ENCODE measurements around the gene LHPP.

The LHPP gene

GRCh38 chr10:124625831-124626238, 164.2 kb downstream of the LHPP start:
- H3K79me2 ChIP-seq (ENCODE audit: control insufficient read depth, low read length) = peaks cover 17% of the 10 kb centered on the region
- H4K20me1 ChIP-seq (ENCODE audit: control insufficient read depth, insufficient read depth, low read depth, low read length) = no peaks in the 10 kb centered on the region
- H3K4me3 ChIP-seq (ENCODE audit: low read length) = no peak overlapping the region
- H3K9me2 ChIP-seq (replicated peaks; ENCODE audit: control insufficient read depth, low read length) = no peaks in the 10 kb centered on the region
- peaks cover 6% of the 10 kb centered on the region for H3K36me3 ChIP-seq (ENCODE audit: control insufficient read depth, low read length)
- no peak overlapping the region for H3K27ac ChIP-seq (ENCODE audit: low read depth, low read length)
- H3F3A ChIP-seq (ENCODE audit: control insufficient read depth, insufficient read depth) = no peaks in the 10 kb centered on the region
- H3K9me3 ChIP-seq (ENCODE audit: control insufficient read depth, insufficient read depth, low read length) = no peaks in the 10 kb centered on the region
- H3K4me1 ChIP-seq (ENCODE audit: control insufficient read depth, low read length) = peaks cover 46% of the 10 kb centered on the region
- H3K4me2 ChIP-seq (ENCODE audit: low read length) = no peak overlapping the region
- no peak for TF ChIP-seq EZH2phosphoT487 (IDR thresholded peaks at IDR 0.05; ENCODE audit: borderline replicate concordance, low read length)
- TF ChIP-seq, protein P1, sequence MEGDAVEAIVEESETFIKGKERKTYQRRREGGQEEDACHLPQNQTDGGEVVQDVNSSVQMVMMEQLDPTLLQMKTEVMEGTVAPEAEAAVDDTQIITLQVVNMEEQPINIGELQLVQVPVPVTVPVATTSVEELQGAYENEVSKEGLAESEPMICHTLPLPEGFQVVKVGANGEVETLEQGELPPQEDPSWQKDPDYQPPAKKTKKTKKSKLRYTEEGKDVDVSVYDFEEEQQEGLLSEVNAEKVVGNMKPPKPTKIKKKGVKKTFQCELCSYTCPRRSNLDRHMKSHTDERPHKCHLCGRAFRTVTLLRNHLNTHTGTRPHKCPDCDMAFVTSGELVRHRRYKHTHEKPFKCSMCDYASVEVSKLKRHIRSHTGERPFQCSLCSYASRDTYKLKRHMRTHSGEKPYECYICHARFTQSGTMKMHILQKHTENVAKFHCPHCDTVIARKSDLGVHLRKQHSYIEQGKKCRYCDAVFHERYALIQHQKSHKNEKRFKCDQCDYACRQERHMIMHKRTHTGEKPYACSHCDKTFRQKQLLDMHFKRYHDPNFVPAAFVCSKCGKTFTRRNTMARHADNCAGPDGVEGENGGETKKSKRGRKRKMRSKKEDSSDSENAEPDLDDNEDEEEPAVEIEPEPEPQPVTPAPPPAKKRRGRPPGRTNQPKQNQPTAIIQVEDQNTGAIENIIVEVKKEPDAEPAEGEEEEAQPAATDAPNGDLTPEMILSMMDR (IDR thresholded peaks at IDR 0.05; ENCODE audit: low read depth, low read length, poor library complexity, severe bottlenecking) = no peak
- H3K27me3 ChIP-seq (ENCODE audit: control insufficient read depth, low read length) = no peaks in the 10 kb centered on the region

DNA sequence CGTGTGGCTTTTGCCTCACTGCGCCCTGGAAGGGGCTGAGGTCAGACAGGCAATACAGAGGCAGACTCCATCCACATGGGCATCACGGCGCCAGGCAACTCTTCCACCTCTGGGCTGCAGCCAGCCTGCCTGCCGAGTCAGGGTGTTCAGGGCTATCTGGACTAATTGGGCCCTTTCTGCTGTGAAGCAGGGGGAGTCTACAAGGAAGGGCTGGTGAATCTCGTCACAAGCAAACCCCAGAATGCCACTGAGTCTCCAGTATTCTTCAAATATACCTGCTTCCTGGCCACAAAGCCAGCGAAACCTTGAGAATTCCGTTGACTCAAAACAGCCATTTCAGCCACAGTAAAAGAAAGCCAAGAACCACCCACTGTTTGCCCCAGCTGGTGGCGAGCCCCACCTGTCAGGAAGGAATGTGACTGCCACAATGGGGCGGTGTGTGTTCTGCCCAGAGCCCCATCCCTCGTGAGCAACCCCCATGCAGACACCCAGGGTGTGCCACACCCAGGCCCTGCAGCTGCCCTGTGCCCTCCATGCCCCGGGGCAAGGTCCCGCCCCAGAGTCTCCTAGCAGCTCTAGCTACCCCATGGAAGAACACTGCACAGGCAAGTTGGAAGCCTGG, 165.2 kb downstream of the LHPP start:
- no peak overlapping the region for H3K27ac ChIP-seq (ENCODE audit: low read depth, low read length)
- peaks cover 6% of the 10 kb centered on the region for H3K36me3 ChIP-seq (ENCODE audit: control insufficient read depth, low read length)
- H3F3A ChIP-seq (ENCODE audit: control insufficient read depth, insufficient read depth) = no peaks in the 10 kb centered on the region
- H4K20me1 ChIP-seq (ENCODE audit: control insufficient read depth, insufficient read depth, low read depth, low read length) = peaks cover 2% of the 10 kb centered on the region; the same call in 1 of the 2 replicates
- peaks cover 37% of the 10 kb centered on the region for H3K4me1 ChIP-seq (ENCODE audit: control insufficient read depth, low read length)
- TF ChIP-seq, protein P1 (IDR thresholded peaks at IDR 0.05; ENCODE audit: low read depth, low read length, poor library complexity, severe bottlenecking) = no peak
- no peak for TF ChIP-seq EZH2phosphoT487 (IDR thresholded peaks at IDR 0.05; ENCODE audit: borderline replicate concordance, low read length)
- H3K9me2 ChIP-seq (replicated peaks; ENCODE audit: control insufficient read depth, low read length) = no peaks in the 10 kb centered on the region
- no peaks in the 10 kb centered on the region for H3K27me3 ChIP-seq (ENCODE audit: control insufficient read depth, low read length)
- no peak overlapping the region for H3K4me2 ChIP-seq (ENCODE audit: low read length)
- no peaks in the 10 kb centered on the region for H3K9me3 ChIP-seq (ENCODE audit: control insufficient read depth, insufficient read depth, low read length)
- H3K4me3 ChIP-seq (ENCODE audit: low read length) = no peak overlapping the region
- peaks cover 12% of the 10 kb centered on the region for H3K79me2 ChIP-seq (ENCODE audit: control insufficient read depth, low read length)

DNA sequence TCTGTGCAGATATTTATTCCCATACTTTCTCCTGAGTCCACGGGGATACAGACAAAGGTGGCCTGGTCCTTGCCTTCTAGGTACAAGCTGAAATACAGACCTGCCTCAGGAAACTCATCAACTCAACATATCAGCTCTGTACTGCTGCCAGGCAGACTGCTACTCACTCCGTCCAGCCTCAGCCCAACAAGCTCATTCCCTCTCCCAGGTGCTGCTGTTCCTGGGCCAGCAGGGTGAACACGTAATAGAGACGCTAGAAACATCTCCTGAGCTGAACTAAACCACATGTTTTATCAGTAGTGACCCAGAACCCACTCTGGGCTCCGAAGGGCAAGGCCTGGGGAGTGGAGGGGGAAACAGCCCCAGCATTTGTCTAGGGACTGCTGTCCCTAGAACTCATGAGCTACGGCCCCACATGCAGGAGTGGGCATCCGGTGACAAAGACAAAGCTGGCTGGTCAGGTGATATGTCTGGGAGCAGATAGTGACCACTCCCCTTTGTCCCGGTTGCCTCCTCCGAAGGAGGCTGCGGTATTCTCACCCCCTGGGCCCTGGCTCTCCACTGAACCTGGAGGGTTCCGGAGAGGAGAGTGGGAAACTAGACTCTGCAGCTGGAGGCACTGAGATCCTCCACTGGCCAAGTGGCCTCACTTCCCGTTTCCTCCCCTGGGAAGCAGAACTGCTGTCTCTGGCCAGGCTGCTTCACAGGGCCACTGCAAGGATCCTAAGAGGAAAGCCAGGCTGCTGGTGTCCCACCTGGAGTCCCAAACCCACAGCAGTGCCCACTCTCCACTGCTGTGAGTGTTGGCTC, 166.4 kb downstream of the LHPP start:
- Histone ChIP-seq H3K36me3 (ENCODE audit: control insufficient read depth, low read length) (peaks cover 4% of the 10 kb centered on the region; the same call in 1 of the 2 replicates), H3K4me2 (ENCODE audit: low read length) (no peak overlapping the region), H3F3A (ENCODE audit: control insufficient read depth, insufficient read depth) (no peaks in the 10 kb centered on the region), H3K27ac (ENCODE audit: low read depth, low read length) (no peak overlapping the region), H3K4me1 (ENCODE audit: control insufficient read depth, low read length) (peaks cover 26% of the 10 kb centered on the region), H3K4me3 (ENCODE audit: low read length) (no peak overlapping the region), H3K79me2 (ENCODE audit: control insufficient read depth, low read length) (peaks cover 15% of the 10 kb centered on the region), H3K27me3 (ENCODE audit: control insufficient read depth, low read length) (no peaks in the 10 kb centered on the region), H3K9me3 (ENCODE audit: control insufficient read depth, insufficient read depth, low read length) (no peaks in the 10 kb centered on the region), H3K9me2 (replicated peaks; ENCODE audit: control insufficient read depth, low read length) (no peaks in the 10 kb centered on the region), H4K20me1 (ENCODE audit: control insufficient read depth, insufficient read depth, low read depth, low read length) (peaks cover 5% of the 10 kb centered on the region; the same call in 1 of the 2 replicates)
- TF ChIP-seq, protein P1 (IDR thresholded peaks at IDR 0.05; ENCODE audit: low read depth, low read length, poor library complexity, severe bottlenecking) = no peak
- TF ChIP-seq EZH2phosphoT487 (IDR thresholded peaks at IDR 0.05; ENCODE audit: borderline replicate concordance, low read length) = no peak
